Activated T-cell treated with anti-CD3 and anti-CD28 coated beads, Interleukin-2, amount 50 U/mL, for 24 hours (primary cell): ENCODE data around the gene SLC22A5.

Experiments
- DNase-seq: peaks from one replicate; pipeline ENCODE4 v3.0.0-alpha.2; 2020
- H3K27ac Mint-ChIP-seq: 2 replicates; pipeline ENCODE4 v1.8.0; 2020; ENCODE audit warnings: mild to moderate bottlenecking, mixed read lengths
- H3K27me3 Mint-ChIP-seq: 2 replicates; pipeline ENCODE4 v1.8.0; 2020; ENCODE audit warnings: mixed read lengths
- H3K36me3 Mint-ChIP-seq: 2 replicates; pipeline ENCODE4 v1.8.0; 2020; ENCODE audit warnings: low read depth, mixed read lengths
- H3K4me1 Mint-ChIP-seq: 2 replicates; pipeline ENCODE4 v1.8.0; 2020; ENCODE audit warnings: low read depth, mixed read lengths
- H3K4me3 Mint-ChIP-seq: 2 replicates; pipeline ENCODE4 v1.8.0; 2020; ENCODE audit warnings: mild to moderate bottlenecking, moderate library complexity, mixed read lengths
- H3K9me3 Mint-ChIP-seq: 2 replicates; pipeline ENCODE4 v1.8.0; 2020; ENCODE audit warnings: mixed read lengths

Gene SLC22A5

GRCh38 chr5:132418881-132419280 is 49.4 kb downstream of the SLC22A5 start:
- Mint-ChIP-seq H3K27ac (peak overlapping the region; percentile 94), H3K27me3 (no peaks in the 10 kb centered on the region), H3K4me1 (peaks cover 93% of the 10 kb centered on the region), H3K4me3 (no peak overlapping the region), H3K9me3 (no peaks in the 10 kb centered on the region), H3K36me3 (peaks cover 57% of the 10 kb centered on the region)
- no peak for DNase-seq

- Mint-ChIP-seq H3K36me3 (peaks cover 58% of the 10 kb centered on the region), H3K27me3 (no peaks in the 10 kb centered on the region), H3K27ac (peak overlapping the region; percentile 94), H3K4me3 (peak overlapping the region; percentile 54), H3K4me1 (peaks cover 94% of the 10 kb centered on the region), H3K9me3 (no peaks in the 10 kb centered on the region)
- peak; percentile 78 for DNase-seq
Measured at GRCh38 chr5:132419502-132420468, 50.3 kb downstream of the SLC22A5 start.

- DNase-seq = no peak
- H3K9me3 Mint-ChIP-seq = no peaks in the 10 kb centered on the region
- H3K4me3 Mint-ChIP-seq = peak overlapping the region; percentile 47
- H3K36me3 Mint-ChIP-seq = peaks cover 59% of the 10 kb centered on the region
- H3K27ac Mint-ChIP-seq = peak overlapping the region; percentile 94
- H3K4me1 Mint-ChIP-seq = peaks cover 95% of the 10 kb centered on the region
- no peaks in the 10 kb centered on the region for H3K27me3 Mint-ChIP-seq
Measured at GRCh38 chr5:132420706-132421272, 51.3 kb downstream of the SLC22A5 start.

GRCh38 chr5:132421462-132421861 is 52.0 kb downstream of the SLC22A5 start:
- H3K4me3 Mint-ChIP-seq = peak overlapping the region; percentile 47
- DNase-seq = no peak
- no peaks in the 10 kb centered on the region for H3K9me3 Mint-ChIP-seq
- H3K36me3 Mint-ChIP-seq = peaks cover 57% of the 10 kb centered on the region
- H3K4me1 Mint-ChIP-seq = peaks cover 96% of the 10 kb centered on the region
- no peaks in the 10 kb centered on the region for H3K27me3 Mint-ChIP-seq
- H3K27ac Mint-ChIP-seq = peak overlapping the region; percentile 94

GRCh38 chr5:132422720-132423437 is 53.4 kb downstream of the SLC22A5 start:
- no peaks in the 10 kb centered on the region for H3K9me3 Mint-ChIP-seq
- no peaks in the 10 kb centered on the region for H3K27me3 Mint-ChIP-seq
- H3K36me3 Mint-ChIP-seq = peaks cover 46% of the 10 kb centered on the region
- peaks cover 96% of the 10 kb centered on the region for H3K4me1 Mint-ChIP-seq
- H3K4me3 Mint-ChIP-seq = no peak overlapping the region
- H3K27ac Mint-ChIP-seq = peak overlapping the region; percentile 79
- no peak for DNase-seq

- DNase-seq = no peak
- Mint-ChIP-seq H3K4me3 (no peak overlapping the region), H3K27me3 (no peaks in the 10 kb centered on the region), H3K9me3 (no peaks in the 10 kb centered on the region), H3K27ac (peak overlapping the region; percentile 79), H3K4me1 (peaks cover 97% of the 10 kb centered on the region), H3K36me3 (peaks cover 45% of the 10 kb centered on the region)
Measured at GRCh38 chr5:132423438-132423898, 54.0 kb downstream of the SLC22A5 start.

GRCh38 chr5:132424167-132424880 is 54.8 kb downstream of the SLC22A5 start:
- Mint-ChIP-seq H3K27ac (peak overlapping the region; percentile 99), H3K4me1 (peaks cover 97% of the 10 kb centered on the region), H3K27me3 (no peaks in the 10 kb centered on the region), H3K9me3 (no peaks in the 10 kb centered on the region), H3K4me3 (no peak overlapping the region), H3K36me3 (peaks cover 49% of the 10 kb centered on the region)
- DNase-seq = no peak

- DNase-seq = peak; percentile 71
- Mint-ChIP-seq H3K4me1 (peaks cover 97% of the 10 kb centered on the region), H3K27me3 (no peaks in the 10 kb centered on the region), H3K27ac (peak overlapping the region; percentile 99), H3K36me3 (peaks cover 50% of the 10 kb centered on the region), H3K4me3 (peak overlapping the region; percentile 74), H3K9me3 (no peaks in the 10 kb centered on the region)
Measured at GRCh38 chr5:132425009-132425937, 55.8 kb downstream of the SLC22A5 start.

GRCh38 chr5:132425975-132426524 is 56.5 kb downstream of the SLC22A5 start:
- peak overlapping the region; percentile 74 for H3K4me3 Mint-ChIP-seq
- peaks cover 97% of the 10 kb centered on the region for H3K4me1 Mint-ChIP-seq
- DNase-seq = no peak
- H3K9me3 Mint-ChIP-seq = no peaks in the 10 kb centered on the region
- peak overlapping the region; percentile 99 for H3K27ac Mint-ChIP-seq
- no peaks in the 10 kb centered on the region for H3K27me3 Mint-ChIP-seq
- H3K36me3 Mint-ChIP-seq = peaks cover 50% of the 10 kb centered on the region

- no peaks in the 10 kb centered on the region for H3K27me3 Mint-ChIP-seq
- peaks cover 48% of the 10 kb centered on the region for H3K36me3 Mint-ChIP-seq
- peaks cover 97% of the 10 kb centered on the region for H3K4me1 Mint-ChIP-seq
- H3K4me3 Mint-ChIP-seq = peak overlapping the region; percentile 74
- DNase-seq = peak; percentile 77
- H3K27ac Mint-ChIP-seq = peak overlapping the region; percentile 99
- H3K9me3 Mint-ChIP-seq = no peaks in the 10 kb centered on the region
Measured at GRCh38 chr5:132426525-132427138, 57.1 kb downstream of the SLC22A5 start.

GRCh38 chr5:132427281-132428146 is 58.0 kb downstream of the SLC22A5 start:
- DNase-seq = peak; percentile 68
- Mint-ChIP-seq H3K9me3 (no peaks in the 10 kb centered on the region), H3K4me3 (peak overlapping the region; percentile 74), H3K36me3 (peaks cover 52% of the 10 kb centered on the region), H3K27ac (peak overlapping the region; percentile 99), H3K4me1 (peaks cover 99% of the 10 kb centered on the region), H3K27me3 (no peaks in the 10 kb centered on the region)

- no peak for DNase-seq
- Mint-ChIP-seq H3K4me3 (peak overlapping the region; percentile 74), H3K9me3 (no peaks in the 10 kb centered on the region), H3K36me3 (peaks cover 52% of the 10 kb centered on the region), H3K27ac (peak overlapping the region; percentile 99), H3K4me1 (peaks cover 99% of the 10 kb centered on the region), H3K27me3 (no peaks in the 10 kb centered on the region)
Measured at GRCh38 chr5:132428147-132428482, 58.6 kb downstream of the SLC22A5 start.
